WTC11 (cell line): ENCODE measurements around the gene KRT33A. TPM values are rescaled to one million over a fixed set of nuclear protein-coding genes. Genes with fewer than 3 reads are reported as not detected.

Experiments used
- ATAC-seq: fragments of 200-7000 bp; cut with Tn5 transposase; 2 replicates; pipeline ENCODE4 v1.10.0; 2021; ENCODE audit warnings: mild to moderate bottlenecking, moderate library complexity
- CTCF ChIA-PET: fragments of 300-600 bp; sonication (Branson Sonifier 250); formaldehyde crosslinking; loops from one replicate; lab custom pipeline; 2021; ENCODE audit warnings: antibody characterized with exemption; lab: Charles Lee
- POLR2A ChIA-PET: fragments of 350-600 bp; sonication (Branson Sonifier 250); formaldehyde crosslinking; loops from one replicate; lab custom pipeline; 2021; ENCODE audit warnings: antibody characterized with exemption; lab: Charles Lee
- DNase-seq: peaks from one replicate; pipeline ENCODE4 v3.0.0; 2021; ENCODE audit warnings: low spot score
- H3K27ac Mint-ChIP-seq: 2 replicates; pipeline ENCODE4 v1.8.0; 2021; ENCODE audit warnings: mixed read lengths
- H3K27me3 Mint-ChIP-seq: 2 replicates; pipeline ENCODE4 v1.8.0; 2021; ENCODE audit warnings: low read depth, mild to moderate bottlenecking, moderate library complexity, mixed read lengths
- H3K36me3 Mint-ChIP-seq: 2 replicates; pipeline ENCODE4 v1.8.0; 2021; ENCODE audit warnings: mixed read lengths
- H3K4me1 Mint-ChIP-seq: 2 replicates; pipeline ENCODE4 v1.8.0; 2022; ENCODE audit warnings: mixed read lengths
- H3K4me3 Mint-ChIP-seq: 2 replicates; pipeline ENCODE4 v1.8.0; 2021; ENCODE audit warnings: mild to moderate bottlenecking, moderate library complexity, mixed read lengths
- H3K9me3 Mint-ChIP-seq: 2 replicates; pipeline ENCODE4 v1.8.0; 2021; ENCODE audit warnings: mixed read lengths
- ATF3 ChIP-seq: sonication (generic); formaldehyde crosslinking; conservative IDR thresholded peaks from 2 replicates; pipeline ENCODE4 v1.8.1; 2022; ENCODE audit warnings: mild to moderate bottlenecking, missing genetic modification reagents
- CREB1 ChIP-seq: sonication (generic); formaldehyde crosslinking; IDR thresholded peaks from 2 replicates; pipeline ENCODE4 v1.8.0; 2023; ENCODE audit warnings: mild to moderate bottlenecking, missing genetic modification reagents
- E2F4 ChIP-seq: sonication (generic); formaldehyde crosslinking; IDR thresholded peaks from 2 replicates; pipeline ENCODE4 v1.8.1; 2022; ENCODE audit warnings: low read depth, mild to moderate bottlenecking, moderate library complexity, missing genetic modification reagents, borderline replicate concordance
- E2F5 ChIP-seq: sonication (generic); formaldehyde crosslinking; IDR thresholded peaks from 2 replicates; pipeline ENCODE4 v1.8.1; 2022; ENCODE audit warnings: mild to moderate bottlenecking, moderate library complexity, missing genetic modification reagents
- EMX1 ChIP-seq: fragments of 250-450 bp; sonication (Bioruptor Pico); IDR thresholded peaks from 2 replicates; pipeline ENCODE4 v1.8.0; 2021; ENCODE audit warnings: mild to moderate bottlenecking
- FOXK1 ChIP-seq: sonication (generic); formaldehyde crosslinking; IDR thresholded peaks from 2 replicates; pipeline ENCODE4 v1.8.0; 2022; ENCODE audit warnings: mild to moderate bottlenecking, moderate library complexity, missing genetic modification reagents
- IRF1 ChIP-seq: sonication (generic); formaldehyde crosslinking; IDR thresholded peaks from 2 replicates; pipeline ENCODE4 v1.8.0; 2023; ENCODE audit warnings: missing genetic modification reagents
- NFATC4 ChIP-seq: fragments of 250-450 bp; sonication (Bioruptor Pico); IDR thresholded peaks from 2 replicates; pipeline ENCODE4 v1.9.0; 2021; ENCODE audit warnings: mild to moderate bottlenecking
- NFYB ChIP-seq: sonication (generic); formaldehyde crosslinking; conservative IDR thresholded peaks from 2 replicates; pipeline ENCODE4 v1.8.0; 2022; ENCODE audit warnings: low read depth, missing genetic modification reagents
- NR2C2 ChIP-seq: sonication (generic); formaldehyde crosslinking; IDR thresholded peaks from 2 replicates; pipeline ENCODE4 v1.8.0; 2022; ENCODE audit warnings: mild to moderate bottlenecking, missing genetic modification reagents
- PREB ChIP-seq: sonication (generic); formaldehyde crosslinking; IDR thresholded peaks from 2 replicates; pipeline ENCODE4 v1.8.1; 2022; ENCODE audit warnings: mild to moderate bottlenecking, missing genetic modification reagents, moderate library complexity, borderline replicate concordance
- RORB ChIP-seq: fragments of 250-450 bp; sonication (Bioruptor Pico); IDR thresholded peaks from 2 replicates; pipeline ENCODE4 v1.9.0; 2021; ENCODE audit warnings: mild to moderate bottlenecking
- SMAD3 ChIP-seq: sonication (generic); formaldehyde crosslinking; IDR thresholded peaks from 2 replicates; pipeline ENCODE4 v1.8.0; 2022; ENCODE audit warnings: missing genetic modification reagents, mild to moderate bottlenecking, borderline replicate concordance
- TEAD1 ChIP-seq: sonication (generic); formaldehyde crosslinking; IDR thresholded peaks from 2 replicates; pipeline ENCODE4 v1.8.0; 2022; ENCODE audit warnings: mild to moderate bottlenecking, missing genetic modification reagents
- TEAD4 ChIP-seq: sonication (generic); formaldehyde crosslinking; IDR thresholded peaks from 2 replicates; pipeline ENCODE4 v1.8.0; 2022; ENCODE audit warnings: mild to moderate bottlenecking, missing genetic modification reagents
- USF2 ChIP-seq: sonication (generic); formaldehyde crosslinking; IDR thresholded peaks from 2 replicates; pipeline ENCODE4 v1.8.1; 2023; ENCODE audit warnings: mild to moderate bottlenecking, missing genetic modification reagents, moderate library complexity
- ZMAT4 ChIP-seq: fragments of 250-450 bp; sonication (Bioruptor Pico); IDR thresholded peaks from 2 replicates; pipeline ENCODE4 v1.9.0; 2021; ENCODE audit warnings: mild to moderate bottlenecking
- ZNF138 ChIP-seq: sonication (generic); formaldehyde crosslinking; conservative IDR thresholded peaks from 2 replicates; pipeline ENCODE4 v1.8.1; 2022; ENCODE audit warnings: mild to moderate bottlenecking, moderate library complexity, missing genetic modification reagents
- ZNF219 ChIP-seq: sonication (generic); formaldehyde crosslinking; IDR thresholded peaks from 2 replicates; pipeline ENCODE4 v1.8.0; 2023; ENCODE audit warnings: missing genetic modification reagents, mild to moderate bottlenecking, borderline replicate concordance
- ZNF232 ChIP-seq: sonication (generic); formaldehyde crosslinking; IDR thresholded peaks from 2 replicates; pipeline ENCODE4 v1.8.0; 2022; ENCODE audit warnings: mild to moderate bottlenecking, missing genetic modification reagents
- ZNF317 ChIP-seq: sonication (generic); formaldehyde crosslinking; IDR thresholded peaks from 2 replicates; pipeline ENCODE4 v1.8.1; 2023; ENCODE audit warnings: low read depth, mild to moderate bottlenecking, moderate library complexity, missing genetic modification reagents, borderline replicate concordance
- ZNF416 ChIP-seq: fragments of 250-450 bp; sonication (Bioruptor Pico); IDR thresholded peaks from 2 replicates; pipeline ENCODE4 v1.9.0; 2021; ENCODE audit warnings: mild to moderate bottlenecking, inconsistent platforms
- ZNF532 ChIP-seq: fragments of 250-450 bp; sonication (Bioruptor Pico); IDR thresholded peaks from 2 replicates; pipeline ENCODE4 v1.9.0; 2021; ENCODE audit warnings: mild to moderate bottlenecking, borderline replicate concordance
- total RNA-seq: library from RNA; stranded (reverse); gene quantifications from 3 replicates; pipeline ENCODE4 v1.2.3, GENCODE V29; 2021

Gene KRT33A
- total RNA-seq, 1 experiment from 2014 or later: not detected

GRCh38 chr17:41333098-41333497 is 17.5 kb downstream of the KRT33A start (continued):
- TF ChIP-seq ZNF532 (CRISPR knock-in tag): no peak
- TF ChIP-seq USF2 (CRISPR knock-in tag): no peak
- TF ChIP-seq E2F5: no peak
- TF ChIP-seq NFATC4: no peak
- TF ChIP-seq NR2C2 (CRISPR knock-in tag): no peak
- TF ChIP-seq ZMAT4: no peak
- no peak for TF ChIP-seq ZNF416 (CRISPR knock-in tag)
- no peak for TF ChIP-seq NFYB
- no peak for TF ChIP-seq ATF3
- no peak for TF ChIP-seq TEAD4 (CRISPR knock-in tag)
- TF ChIP-seq ZNF138: no peak

- POLR2A ChIA-PET: no interaction called here
- no peaks in the 10 kb centered on the region for H3K4me1 Mint-ChIP-seq
- no peak overlapping the region for H3K4me3 Mint-ChIP-seq
- H3K36me3 Mint-ChIP-seq: no peaks in the 10 kb centered on the region
- no peak for ATAC-seq
- no peak overlapping the region for H3K27ac Mint-ChIP-seq
- H3K27me3 Mint-ChIP-seq: no peaks in the 10 kb centered on the region
- no peak for DNase-seq
- H3K9me3 Mint-ChIP-seq: peaks cover 2% of the 10 kb centered on the region; the same call in 1 of the 2 replicates
- CTCF ChIA-PET: interaction anchor here (0.9 to 1.0 kb wide), 2 partner anchors 216 to 331 kb away, joined by 3 to 4 read pairs; no protein-coding TSS in a partner anchor
- TF ChIP-seq IRF1 (CRISPR knock-in tag) (no peak), ZNF232 (CRISPR knock-in tag) (no peak), PREB (CRISPR knock-in tag) (no peak), NFATC4 (no peak), ZNF416 (CRISPR knock-in tag) (no peak), TEAD1 (CRISPR knock-in tag) (no peak), SMAD3 (CRISPR knock-in tag) (no peak), CREB1 (no peak), FOXK1 (no peak), RORB (CRISPR knock-in tag) (no peak), ZNF219 (no peak), EMX1 (CRISPR knock-in tag) (no peak), E2F4 (CRISPR knock-in tag) (no peak), ZNF532 (CRISPR knock-in tag) (no peak), ZNF317 (CRISPR knock-in tag) (no peak)
These were observed 18.4 kb downstream of the KRT33A start for GRCh38 chr17:41332239-41332638.
